ENCODE measurements around the gene RPP25. TPM values are rescaled to one million over a fixed set of nuclear protein-coding genes. Genes with fewer than 3 reads are reported as not detected.

The RPP25 gene
- total and polyA plus RNA-seq, 4 donors, result 2.7 to 6.5 (median 4.7) TPM

Other genes with a start within 250 kb of the RPP25 start
- 1 to 10 TPM in 1 of 2 donors, not detected in 1; 2.3 TPM for gene CYP1A1, start 231.2 kb downstream of the RPP25 start, total RNA-seq
- gene CYP1A1, start 231.2 kb downstream of the RPP25 start, polyA plus RNA-seq, result 1 to 10 TPM; 1.0 to 6.4 TPM
- not detected for gene CYP1A2, start 207.9 kb downstream of the RPP25 start, total RNA-seq
- not detected for gene CYP1A2, start 207.9 kb downstream of the RPP25 start, polyA plus RNA-seq
- gene CSK, start 174.7 kb downstream of the RPP25 start, total RNA-seq, result 10 to 100 TPM; 34.9 to 55.2 TPM
- 10 to 100 TPM; 21.8 to 29.8 TPM for gene CSK, start 174.7 kb downstream of the RPP25 start, polyA plus RNA-seq
- under 1 TPM in 1 of 2 donors, not detected in 1; 0.30 TPM for gene LMAN1L, start 143.9 kb downstream of the RPP25 start, total RNA-seq
- under 1 TPM in 1 of 2 donors, not detected in 1; 0.15 TPM for gene LMAN1L, start 143.9 kb downstream of the RPP25 start, polyA plus RNA-seq
- gene CPLX3, start 130.1 kb downstream of the RPP25 start, total RNA-seq, result not detected
- gene CPLX3, start 130.1 kb downstream of the RPP25 start, polyA plus RNA-seq, result under 1 TPM; 0.05 to 0.13 TPM
- 10 to 100 TPM; 19.3 to 31.6 TPM for gene ULK3, start 113.6 kb downstream of the RPP25 start, total RNA-seq
- 10 to 100 TPM; 17.7 to 43.6 TPM for gene ULK3, start 113.6 kb downstream of the RPP25 start, polyA plus RNA-seq
- gene SCAMP2, start 83.4 kb downstream of the RPP25 start, total RNA-seq, result 10 to 100 TPM; 62.2 to 65.0 TPM
- gene SCAMP2, start 83.4 kb downstream of the RPP25 start, polyA plus RNA-seq, result 10 to 100 TPM; 21.8 to 30.4 TPM
- gene MPI, start 66.7 kb downstream of the RPP25 start, total RNA-seq, result 10 to 100 TPM; 24.4 to 31.1 TPM
- 10 to 100 TPM; 21.3 to 28.0 TPM for gene MPI, start 66.7 kb downstream of the RPP25 start, polyA plus RNA-seq
- 10 to 100 TPM; 64.7 to 88.4 TPM for gene FAM219B, start 49.9 kb downstream of the RPP25 start, total RNA-seq
- 10 to 100 TPM; 29.6 to 61.2 TPM for gene FAM219B, start 49.9 kb downstream of the RPP25 start, polyA plus RNA-seq
- 10 to 100 TPM; 72.6 to 79.6 TPM for gene COX5A, start 18.7 kb downstream of the RPP25 start, total RNA-seq
- 100 to 1,000 TPM; 128 to 222 TPM for gene COX5A, start 18.7 kb downstream of the RPP25 start, polyA plus RNA-seq
- 1 to 10 TPM; 3.7 to 5.8 TPM for gene SCAMP5, start 38.8 kb upstream of the RPP25 start, total RNA-seq
- gene SCAMP5, start 38.8 kb upstream of the RPP25 start, polyA plus RNA-seq, result 1 to 10 TPM in 1 of 2 donors, under 1 TPM in 1; 0.64 to 9.4 TPM
- 10 to 100 TPM in 1 of 2 donors, 1 to 10 TPM in 1; 8.2 to 16.5 TPM for gene PPCDC, start 66.8 kb upstream of the RPP25 start, total RNA-seq
- 10 to 100 TPM; 13.8 to 22.6 TPM for gene PPCDC, start 66.8 kb upstream of the RPP25 start, polyA plus RNA-seq
- 10 to 100 TPM; 24.6 to 26.8 TPM for gene C15orf39, start 245.1 kb upstream of the RPP25 start, total RNA-seq
- 1 to 10 TPM; 8.1 to 8.6 TPM for gene C15orf39, start 245.1 kb upstream of the RPP25 start, polyA plus RNA-seq